ENCODE data around the gene PPP1R1A. TPM values are rescaled to one million over a fixed set of nuclear protein-coding genes. Genes with fewer than 3 reads are reported as not detected.

PPP1R1A gene
- total and polyA plus RNA-seq, 2 experiments from 2014 or later, result 7.6 to 26.9 TPM

DNA sequence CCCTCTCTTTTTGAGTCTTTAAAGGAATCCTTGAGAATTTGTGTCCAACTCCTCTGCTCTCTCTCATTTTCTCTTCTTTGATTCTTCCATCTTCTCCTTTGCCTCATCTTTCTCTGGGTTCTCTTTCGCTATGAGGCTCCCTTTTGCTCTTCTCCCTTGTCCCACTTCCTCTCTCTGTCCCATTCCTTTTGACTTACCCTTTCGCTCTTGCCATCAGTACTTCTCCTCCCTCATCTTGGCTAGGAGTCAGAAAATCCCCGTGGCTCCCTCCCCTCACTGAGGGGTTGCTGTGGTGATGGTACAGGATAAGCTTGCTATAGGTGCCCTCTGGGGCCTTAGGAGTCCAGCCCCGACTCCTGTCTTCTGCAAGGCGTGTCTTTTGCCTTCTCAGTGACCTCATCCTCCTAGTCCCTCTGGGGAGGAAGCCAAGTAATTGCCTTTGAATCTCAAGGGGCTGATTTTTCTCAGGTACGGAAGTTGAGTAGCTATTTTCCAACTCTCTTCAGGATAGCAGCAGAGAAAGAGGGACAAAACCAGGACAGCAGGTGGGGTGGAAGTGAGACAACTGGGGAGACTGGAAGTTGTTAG, 32.7 kb downstream of the PPP1R1A start (continued):
- TF ChIP-seq, protein P1, sequence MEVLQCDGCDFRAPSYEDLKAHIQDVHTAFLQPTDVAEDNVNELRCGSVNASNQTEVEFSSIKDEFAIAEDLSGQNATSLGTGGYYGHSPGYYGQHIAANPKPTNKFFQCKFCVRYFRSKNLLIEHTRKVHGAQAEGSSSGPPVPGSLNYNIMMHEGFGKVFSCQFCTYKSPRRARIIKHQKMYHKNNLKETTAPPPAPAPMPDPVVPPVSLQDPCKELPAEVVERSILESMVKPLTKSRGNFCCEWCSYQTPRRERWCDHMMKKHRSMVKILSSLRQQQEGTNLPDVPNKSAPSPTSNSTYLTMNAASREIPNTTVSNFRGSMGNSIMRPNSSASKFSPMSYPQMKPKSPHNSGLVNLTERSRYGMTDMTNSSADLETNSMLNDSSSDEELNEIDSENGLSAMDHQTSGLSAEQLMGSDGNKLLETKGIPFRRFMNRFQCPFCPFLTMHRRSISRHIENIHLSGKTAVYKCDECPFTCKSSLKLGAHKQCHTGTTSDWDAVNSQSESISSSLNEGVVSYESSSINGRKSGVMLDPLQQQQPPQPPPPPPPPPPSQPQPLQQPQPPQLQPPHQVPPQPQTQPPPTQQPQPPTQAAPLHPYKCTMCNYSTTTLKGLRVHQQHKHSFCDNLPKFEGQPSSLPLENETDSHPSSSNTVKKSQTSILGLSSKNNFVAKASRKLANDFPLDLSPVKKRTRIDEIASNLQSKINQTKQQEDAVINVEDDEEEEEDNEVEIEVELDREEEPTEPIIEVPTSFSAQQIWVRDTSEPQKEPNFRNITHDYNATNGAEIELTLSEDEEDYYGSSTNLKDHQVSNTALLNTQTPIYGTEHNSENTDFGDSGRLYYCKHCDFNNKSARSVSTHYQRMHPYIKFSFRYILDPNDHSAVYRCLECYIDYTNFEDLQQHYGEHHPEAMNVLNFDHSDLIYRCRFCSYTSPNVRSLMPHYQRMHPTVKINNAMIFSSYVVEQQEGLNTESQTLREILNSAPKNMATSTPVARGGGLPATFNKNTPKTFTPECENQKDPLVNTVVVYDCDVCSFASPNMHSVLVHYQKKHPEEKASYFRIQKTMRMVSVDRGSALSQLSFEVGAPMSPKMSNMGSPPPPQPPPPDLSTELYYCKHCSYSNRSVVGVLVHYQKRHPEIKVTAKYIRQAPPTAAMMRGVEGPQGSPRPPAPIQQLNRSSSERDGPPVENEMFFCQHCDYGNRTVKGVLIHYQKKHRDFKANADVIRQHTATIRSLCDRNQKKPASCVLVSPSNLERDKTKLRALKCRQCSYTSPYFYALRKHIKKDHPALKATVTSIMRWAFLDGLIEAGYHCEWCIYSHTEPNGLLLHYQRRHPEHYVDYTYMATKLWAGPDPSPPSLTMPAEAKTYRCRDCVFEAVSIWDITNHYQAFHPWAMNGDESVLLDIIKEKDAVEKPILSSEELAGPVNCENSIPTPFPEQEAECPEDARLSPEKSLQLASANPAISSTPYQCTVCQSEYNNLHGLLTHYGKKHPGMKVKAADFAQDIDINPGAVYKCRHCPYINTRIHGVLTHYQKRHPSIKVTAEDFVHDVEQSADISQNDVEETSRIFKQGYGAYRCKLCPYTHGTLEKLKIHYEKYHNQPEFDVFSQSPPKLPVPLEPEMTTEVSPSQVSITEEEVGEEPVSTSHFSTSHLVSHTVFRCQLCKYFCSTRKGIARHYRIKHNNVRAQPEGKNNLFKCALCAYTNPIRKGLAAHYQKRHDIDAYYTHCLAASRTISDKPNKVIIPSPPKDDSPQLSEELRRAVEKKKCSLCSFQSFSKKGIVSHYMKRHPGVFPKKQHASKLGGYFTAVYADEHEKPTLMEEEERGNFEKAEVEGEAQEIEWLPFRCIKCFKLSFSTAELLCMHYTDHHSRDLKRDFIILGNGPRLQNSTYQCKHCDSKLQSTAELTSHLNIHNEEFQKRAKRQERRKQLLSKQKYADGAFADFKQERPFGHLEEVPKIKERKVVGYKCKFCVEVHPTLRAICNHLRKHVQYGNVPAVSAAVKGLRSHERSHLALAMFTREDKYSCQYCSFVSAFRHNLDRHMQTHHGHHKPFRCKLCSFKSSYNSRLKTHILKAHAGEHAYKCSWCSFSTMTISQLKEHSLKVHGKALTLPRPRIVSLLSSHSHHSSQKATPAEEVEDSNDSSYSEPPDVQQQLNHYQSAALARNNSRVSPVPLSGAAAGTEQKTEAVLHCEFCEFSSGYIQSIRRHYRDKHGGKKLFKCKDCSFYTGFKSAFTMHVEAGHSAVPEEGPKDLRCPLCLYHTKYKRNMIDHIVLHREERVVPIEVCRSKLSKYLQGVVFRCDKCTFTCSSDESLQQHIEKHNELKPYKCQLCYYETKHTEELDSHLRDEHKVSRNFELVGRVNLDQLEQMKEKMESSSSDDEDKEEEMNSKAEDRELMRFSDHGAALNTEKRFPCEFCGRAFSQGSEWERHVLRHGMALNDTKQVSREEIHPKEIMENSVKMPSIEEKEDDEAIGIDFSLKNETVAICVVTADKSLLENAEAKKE (CRISPR knock-in tag; IDR thresholded peaks at IDR 0.05), result no peak
- TF ChIP-seq EZH2 (IDR thresholded peaks at IDR 0.05; ENCODE audit: low read depth, unreplicated experiment), result no peak
- TF ChIP-seq, protein P2, sequence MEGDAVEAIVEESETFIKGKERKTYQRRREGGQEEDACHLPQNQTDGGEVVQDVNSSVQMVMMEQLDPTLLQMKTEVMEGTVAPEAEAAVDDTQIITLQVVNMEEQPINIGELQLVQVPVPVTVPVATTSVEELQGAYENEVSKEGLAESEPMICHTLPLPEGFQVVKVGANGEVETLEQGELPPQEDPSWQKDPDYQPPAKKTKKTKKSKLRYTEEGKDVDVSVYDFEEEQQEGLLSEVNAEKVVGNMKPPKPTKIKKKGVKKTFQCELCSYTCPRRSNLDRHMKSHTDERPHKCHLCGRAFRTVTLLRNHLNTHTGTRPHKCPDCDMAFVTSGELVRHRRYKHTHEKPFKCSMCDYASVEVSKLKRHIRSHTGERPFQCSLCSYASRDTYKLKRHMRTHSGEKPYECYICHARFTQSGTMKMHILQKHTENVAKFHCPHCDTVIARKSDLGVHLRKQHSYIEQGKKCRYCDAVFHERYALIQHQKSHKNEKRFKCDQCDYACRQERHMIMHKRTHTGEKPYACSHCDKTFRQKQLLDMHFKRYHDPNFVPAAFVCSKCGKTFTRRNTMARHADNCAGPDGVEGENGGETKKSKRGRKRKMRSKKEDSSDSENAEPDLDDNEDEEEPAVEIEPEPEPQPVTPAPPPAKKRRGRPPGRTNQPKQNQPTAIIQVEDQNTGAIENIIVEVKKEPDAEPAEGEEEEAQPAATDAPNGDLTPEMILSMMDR (conservative IDR thresholded peaks at IDR 0.05; ENCODE audit: low read depth in 2 of 2), result no peak

DNA sequence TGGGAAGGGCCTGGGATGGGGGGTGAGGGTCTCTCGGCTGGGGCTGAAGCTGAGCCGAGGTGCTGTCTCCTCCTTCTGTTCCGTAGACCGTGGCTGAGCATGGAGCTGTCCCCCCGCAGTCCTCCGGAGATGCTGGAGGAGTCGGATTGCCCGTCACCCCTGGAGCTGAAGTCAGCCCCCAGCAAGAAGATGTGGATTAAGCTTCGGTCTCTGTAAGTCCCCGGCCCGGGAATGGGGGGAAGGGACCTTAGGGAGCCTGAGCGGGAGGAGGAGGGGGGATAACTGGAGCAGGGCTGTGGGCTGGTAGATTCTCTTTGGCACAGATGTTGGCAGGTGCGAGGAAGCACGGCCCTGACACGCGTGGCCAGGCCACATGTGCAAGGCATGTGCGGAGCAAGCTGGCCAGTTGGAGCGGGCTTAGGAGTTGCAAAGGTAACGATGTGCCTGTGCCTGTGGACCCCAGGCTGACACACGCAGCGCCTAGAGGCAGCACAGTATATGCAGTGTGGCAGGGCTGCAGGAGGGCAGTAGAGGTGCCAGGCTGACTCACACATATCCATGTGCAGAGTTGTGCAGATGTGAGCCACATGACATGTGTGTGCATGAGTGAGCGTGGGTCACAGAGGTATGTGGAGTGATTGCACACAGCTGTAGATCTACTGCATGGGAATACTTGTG, 38.5 kb downstream of the PPP1R1A start:
- ATAC-seq (peak; percentile 68), DNase-seq (ENCODE audit: low spot score) (peak; percentile 72)
- H3K27ac Mint-ChIP-seq, result no peak overlapping the region
- H3K4me2 ChIP-seq, result peak overlapping the region; percentile 95
- peaks cover 90% of the 10 kb centered on the region for H3K27me3 ChIP-seq (ENCODE audit: insufficient read depth)
- H3K4me1 Mint-ChIP-seq, result peaks cover 29% of the 10 kb centered on the region
- H3K27ac ChIP-seq (ENCODE audit: low read depth), result no peak overlapping the region
- H2AFZ ChIP-seq, result peak overlapping the region; percentile 99
- H3K4me3 ChIP-seq, result peak overlapping the region; percentile 77
- H3K4me1 ChIP-seq (ENCODE audit: insufficient read depth), result peaks cover 16% of the 10 kb centered on the region
- no peaks in the 10 kb centered on the region for H3K36me3 ChIP-seq (ENCODE audit: insufficient read depth)
- no peaks in the 10 kb centered on the region for H3K36me3 Mint-ChIP-seq (ENCODE audit: low read depth)
- no peak for TF ChIP-seq NANOG (IDR thresholded peaks at IDR 0.05; ENCODE audit: borderline replicate concordance)
- peak; percentile 49 for TF ChIP-seq EZH2 (IDR thresholded peaks at IDR 0.05; ENCODE audit: low read depth, unreplicated experiment)
- no peaks in the 10 kb centered on the region for H3K9me2 ChIP-seq (ENCODE audit: insufficient read depth)
- H3K4me3 Mint-ChIP-seq, result peak overlapping the region; percentile 76
- no peaks in the 10 kb centered on the region for H3K9me3 Mint-ChIP-seq
- no peaks in the 10 kb centered on the region for H3K79me2 ChIP-seq (replicated peaks; ENCODE audit: insufficient read depth)
- no peaks in the 10 kb centered on the region for H4K20me1 ChIP-seq (replicated peaks; ENCODE audit: insufficient read depth)
- H3K27me3 Mint-ChIP-seq (ENCODE audit: insufficient read depth, low read depth, poor library complexity), result peaks cover 47% of the 10 kb centered on the region
- no peaks in the 10 kb centered on the region for H3F3A ChIP-seq (replicated peaks; ENCODE audit: low read depth)
